GM12878 (cell line): ENCODE measurements around the gene BRSK2. TPM values are rescaled to one million over a fixed set of nuclear protein-coding genes. Genes with fewer than 3 reads are reported as not detected.
A peak's percentile ranks its signal among the peaks of the same experiment; 100 is the strongest.

Experiments used
- ATAC-seq: fragments of 200-7000 bp; cut with Tn5 transposase; 3 replicates; pipeline ENCODE4 v1.9.1; 2020; ENCODE audit warnings: mild to moderate bottlenecking, moderate library complexity
- BruUV-seq: library from RNA; stranded (reverse); fragments of 400-500 nt; replicated peaks from 2 replicates; lab custom pipeline; 2021; lab: Mats Ljungman, UMichigan
- CTCF ChIA-PET: fragments of 300-600 bp; sonication (Branson Sonifier 250); formaldehyde crosslinking; extraction: SDS; loops from one replicate; lab custom pipeline; 2021; ENCODE audit warnings: inconsistent platforms; lab: Yijun Ruan, JAX
- POLR2A ChIA-PET: fragments of 350-600 bp; formaldehyde crosslinking; extraction: SDS; loops from one replicate; lab custom pipeline; 2021; ENCODE audit warnings: inconsistent platforms; lab: Charles Lee
- RAD21 ChIA-PET: fragments of 300-600 bp; sonication (Branson Sonifier 250); formaldehyde crosslinking; loops from one replicate; lab custom pipeline; 2023; ENCODE audit warnings: antibody characterized with exemption; ENCODE audit not compliant: unreplicated experiment; lab: Charles Lee
- SMC1A ChIA-PET: fragments of 300-600 bp; sonication (Branson Sonifier 250); formaldehyde crosslinking; loops from one replicate; lab custom pipeline; 2023; ENCODE audit not compliant: unreplicated experiment, uncharacterized antibody; lab: Charles Lee
- DNase-seq: peaks from one replicate; pipeline ENCODE4 v3.0.0-alpha.2; 2011; ENCODE audit warnings: low read depth, low spot score
- FAIRE-seq: peaks from 3 replicates; lab custom pipeline; 2011; peaks lifted over from hg19 to GRCh38; lab: Jason Lieb, UNC
- H2AFZ ChIP-seq: 2 replicates; pipeline ENCODE4 v1.6.0; 2011; ENCODE audit warnings: low read depth, low read length, control low read depth; ENCODE audit not compliant: control insufficient read depth
- H3K27ac ChIP-seq: 2 replicates; pipeline ENCODE4 v1.5.1; 2011; ENCODE audit warnings: control low read depth; ENCODE audit not compliant: control insufficient read depth, insufficient read depth
- H3K27me3 ChIP-seq, 2 experiments: replicated peaks in 1 of 2; 2 replicates each; pipeline versions ENCODE4 v1.6.0 to v1.6.1; 2011; ENCODE audit warnings: low read length in 1 of 2; ENCODE audit not compliant: control insufficient read depth in 2 of 2, insufficient read depth in 2 of 2
- H3K36me3 ChIP-seq, 2 experiments: 2 replicates each; pipeline ENCODE4 v1.5.1; 2011; ENCODE audit warnings: low read length in 1 of 2; ENCODE audit not compliant: control insufficient read depth in 2 of 2, insufficient read depth in 2 of 2
- H3K4me1 ChIP-seq: 2 replicates; pipeline ENCODE4 v1.6.1; 2011; ENCODE audit warnings: mild to moderate bottlenecking, low read length, moderate library complexity, mixed read lengths; ENCODE audit not compliant: control insufficient read depth, insufficient read depth
- H3K4me2 ChIP-seq: 2 replicates; pipeline ENCODE4 v1.6.0; 2011; ENCODE audit warnings: control low read depth; ENCODE audit not compliant: control insufficient read depth, insufficient read depth
- H3K4me3 ChIP-seq: fragments of 200-600 bp; sonication (generic); 2 replicates; pipeline ENCODE4 v1.5.1; 2016
- H3K79me2 ChIP-seq: 2 replicates; pipeline ENCODE4 v1.6.0; 2011; ENCODE audit warnings: low read length; ENCODE audit not compliant: control insufficient read depth, insufficient read depth
- H3K9ac ChIP-seq: 2 replicates; pipeline ENCODE4 v1.8.0; 2011; ENCODE audit warnings: low read length, control low read depth, mixed read lengths; ENCODE audit not compliant: control insufficient read depth, insufficient read depth
- H3K9me3 ChIP-seq: replicated peaks from 3 replicates; pipeline ENCODE4 v1.5.1; 2011; ENCODE audit warnings: mild to moderate bottlenecking, low read length; ENCODE audit not compliant: control insufficient read depth, insufficient read depth
- H4K20me1 ChIP-seq: 2 replicates; pipeline ENCODE4 v1.6.0; 2011; ENCODE audit not compliant: control insufficient read depth, insufficient read depth
- ATF3 ChIP-seq: IDR thresholded peaks from 2 replicates; pipeline ENCODE4 v1.6.1; 2011; ENCODE audit warnings: low read depth, mild to moderate bottlenecking, low read length, moderate library complexity, borderline replicate concordance; ENCODE audit errors: extremely low read depth
- BCL11A ChIP-seq: IDR thresholded peaks from 2 replicates; pipeline ENCODE4 v1.6.1; 2011; ENCODE audit warnings: low read depth, low read length
- BRCA1 ChIP-seq: IDR thresholded peaks from 2 replicates; pipeline ENCODE4 v1.6.1; 2011; ENCODE audit warnings: low read depth, low read length, improper control_type of control experiment
- E2F4 ChIP-seq: IDR thresholded peaks from 2 replicates; pipeline ENCODE4 v1.6.1; 2012; ENCODE audit warnings: low read depth, low read length, improper control_type of control experiment
- POLR2AphosphoS2 ChIP-seq: IDR thresholded peaks from 2 replicates; pipeline ENCODE4 v1.6.1; 2011; ENCODE audit warnings: low read depth, mild to moderate bottlenecking, low read length, improper control_type of control experiment, moderate library complexity
- POLR2AphosphoS5 ChIP-seq: IDR thresholded peaks from 2 replicates; pipeline ENCODE4 v1.6.1; 2011; ENCODE audit warnings: mild to moderate bottlenecking, low read length, inconsistent platforms
- SP1 ChIP-seq: IDR thresholded peaks from one replicate; pipeline ENCODE4 v1.6.1; 2011; ENCODE audit warnings: low read depth, low read length
- TAF1 ChIP-seq: IDR thresholded peaks from 2 replicates; pipeline ENCODE4 v1.6.1; 2011; ENCODE audit warnings: mild to moderate bottlenecking, low read depth, low read length, borderline replicate concordance
- WGBS: methylation state at CpG from one replicate; pipeline ENCODE4 v1.1.6; 2016; ENCODE audit warnings: low lambda C conversion rate; ENCODE audit not compliant: insufficient replicate concordance, insufficient coverage; ENCODE audit errors: missing lambda C conversion rate; 5-methylcytosine and 5-hydroxymethylcytosine counted together
- in situ Hi-C: fragments of 300-500 bp; cut with MboI; formaldehyde crosslinking; loops from 9 replicates; pipeline ENCODE4 v1.14.3; 2018; ENCODE audit warnings: mixed read lengths
- intact Hi-C: fragments of 100-400 bp; cut with micrococcal nuclease; formaldehyde crosslinking; loops from one replicate; pipeline ENCODE4 v1.14.2; 2022; ENCODE audit not compliant: unreplicated experiment
- polyA plus RNA-seq, 11 experiments: library from polyadenylated mRNA; depleted of rRNA in 4 of 11; unstranded in 6 of 11; stranded (reverse) in 5 of 11; fragments of >200 nt; fragmentation: Nextera tagmentation in 4 of 11; fragmentation: Illumina TruSeq in 1 of 11; extraction: Ambion mirVana in 4 of 11; extraction: Trizol in 1 of 11; gene quantifications; 1 replicate in 1 of 11; 2 replicates in 10 of 11; pipeline versions ENCODE4 v1.2.1 to v1.2.3, GENCODE V29; 2011 to 2016; ENCODE audit warnings: inconsistent platforms in 2 of 11, missing spikeins in 2 of 11, low read depth in 1 of 11
- total RNA-seq, 4 experiments: library from RNA; depleted of rRNA in 3 of 4; stranded (reverse); fragments of >200 nt in 3 of 4; fragmentation: Illumina TruSeq in 1 of 4; extraction: Trizol in 1 of 4; gene quantifications; 2 replicates each; pipeline versions ENCODE4 v1.2.1 to v1.2.3, GENCODE V29; 2013 to 2021

Gene BRSK2
- total and polyA plus RNA-seq, 10 of the 15 experiments (the other 5 are each of a cell fraction or from before 2014, with no cell fraction given) = 0.13 TPM; not detected in 9

- Histone ChIP-seq H3K27me3 (no peaks in the 10 kb centered on the region), H3K9me3 (no peaks in the 10 kb centered on the region), H3K9ac (no peak overlapping the region), H3K4me3 (no peak overlapping the region), H3K4me1 (no peaks in the 10 kb centered on the region), H3K4me2 (no peak overlapping the region), H4K20me1 (no peaks in the 10 kb centered on the region), H3K36me3 (no peaks in the 10 kb centered on the region), H3K27ac (no peak overlapping the region), H3K79me2 (no peaks in the 10 kb centered on the region)
- no peak for FAIRE-seq
- ChIA-PET CTCF (interaction anchor here (0.7 kb wide), 1 partner anchor 11 kb away, joined by 3 read pairs; no protein-coding TSS in a partner anchor), POLR2A (no interaction called here)
- 43% methylated on average over 12 of the region's 12 CpGs for WGBS
- intact Hi-C loops = no loop called here
- TF ChIP-seq BRCA1 (no peak), POLR2AphosphoS5 (0 out of 2 replicates have a peak, but pooled peaks have one; percentile 42)
- TF ChIP-seq, all 136 proteins: peak for 1
- DNase-seq (no peak), ATAC-seq (no peak)
- no TSS peak for BruUV-seq
- RAD21 ChIA-PET = no interaction called here
- H2AFZ ChIP-seq = no peak overlapping the region
- in situ Hi-C loops = no loop called here
- SMC1A ChIA-PET = no interaction called here
Measured at GRCh38 chr11:1351278-1351937, 38.3 kb upstream of the BRSK2 start.

GRCh38 chr11:1352696-1353382, 36.9 kb upstream of the BRSK2 start:
- DNase-seq (no peak), FAIRE-seq (no peak), ATAC-seq (no peak)
- WGBS = 44% methylated on average over 3 of the region's 8 CpGs
- ChIA-PET POLR2A (no interaction called here), SMC1A (no interaction called here), RAD21 (no interaction called here), CTCF (no interaction called here)
- H3K4me1 ChIP-seq = no peaks in the 10 kb centered on the region
- no peaks in the 10 kb centered on the region for H3K9me3 ChIP-seq
- no peaks in the 10 kb centered on the region for H3K27me3 ChIP-seq
- H2AFZ ChIP-seq = no peak overlapping the region
- H3K79me2 ChIP-seq = no peaks in the 10 kb centered on the region
- H3K9ac ChIP-seq = no peak overlapping the region
- no peaks in the 10 kb centered on the region for H3K36me3 ChIP-seq
- TF ChIP-seq POLR2AphosphoS2 (no peak), ATF3 (no peak), BCL11A (no peak), TAF1 (no peak), SP1 (no peak), E2F4 (no peak)
- no peak overlapping the region for H3K4me2 ChIP-seq
- in situ Hi-C loops (no loop called here), intact Hi-C loops (no loop called here)
- no peak overlapping the region for H3K4me3 ChIP-seq
- H3K27ac ChIP-seq = no peak overlapping the region
- no peaks in the 10 kb centered on the region for H4K20me1 ChIP-seq
- no TSS peak for BruUV-seq
